Activated B cell treated with CpG ODN at 0.5 μM for 24 hours (primary cell): ENCODE data around the gene NEK9. TPM values are rescaled to one million over a fixed set of nuclear protein-coding genes. Genes with fewer than 3 reads are reported as not detected.
"Not testable (repeated sequence)": the region's sequence is repeated elsewhere in the genome, so short reads cannot be mapped to it uniquely, and the experiment has no call there.

ENCODE experiments used
- ATAC-seq: fragments of 200-7000 bp; cut with Tn5 transposase; one replicate; pipeline ENCODE4 v1.10.0; 2021; ENCODE audit warnings: low read depth, mild to moderate bottlenecking, moderate library complexity
- CTCF ChIA-PET: fragments of 350-600 bp; sonication (Branson Sonifier 250); formaldehyde crosslinking; loops from one replicate; lab custom pipeline; 2021; ENCODE audit warnings: antibody characterized with exemption; lab: Charles Lee
- POLR2A ChIA-PET: fragments of 350-600 bp; sonication (Branson Sonifier 250); formaldehyde crosslinking; loops from one replicate; lab custom pipeline; 2021; ENCODE audit warnings: antibody characterized with exemption; lab: Charles Lee
- DNase-seq: peaks from one replicate; pipeline ENCODE4 v3.0.0; 2022
- H3K27ac Mint-ChIP-seq: one replicate; pipeline ENCODE4 v1.8.0; 2020; ENCODE audit warnings: mixed read lengths
- H3K27me3 Mint-ChIP-seq: one replicate; pipeline ENCODE4 v1.8.0; 2021; ENCODE audit warnings: mixed read lengths
- H3K36me3 Mint-ChIP-seq: one replicate; pipeline ENCODE4 v1.8.0; 2021; ENCODE audit warnings: low read depth, mixed read lengths
- H3K4me1 Mint-ChIP-seq: one replicate; pipeline ENCODE4 v1.8.0; 2021; ENCODE audit warnings: mixed read lengths
- H3K4me3 Mint-ChIP-seq: one replicate; pipeline ENCODE4 v1.8.0; 2020; ENCODE audit warnings: mild to moderate bottlenecking, mixed read lengths
- H3K9me3 Mint-ChIP-seq: one replicate; pipeline ENCODE4 v1.8.0; 2020; ENCODE audit warnings: mixed read lengths
- CTCF ChIP-seq: fragments of 200-600 bp; IDR thresholded peaks from one replicate; pipeline ENCODE4 v1.8.0; 2022; ENCODE audit warnings: antibody characterized with exemption, mild to moderate bottlenecking
- intact Hi-C: fragments of 100-400 bp; cut with micrococcal nuclease; formaldehyde crosslinking; loops from one replicate; pipeline ENCODE4 v1.15.1; 2024
- total RNA-seq: library from RNA; stranded (reverse); gene quantifications from 2 replicates; pipeline ENCODE4 v1.2.3, GENCODE V29; 2022

The NEK9 gene
- total RNA-seq, 1 donor from 2014 or later, result 97.7 TPM

DNA sequence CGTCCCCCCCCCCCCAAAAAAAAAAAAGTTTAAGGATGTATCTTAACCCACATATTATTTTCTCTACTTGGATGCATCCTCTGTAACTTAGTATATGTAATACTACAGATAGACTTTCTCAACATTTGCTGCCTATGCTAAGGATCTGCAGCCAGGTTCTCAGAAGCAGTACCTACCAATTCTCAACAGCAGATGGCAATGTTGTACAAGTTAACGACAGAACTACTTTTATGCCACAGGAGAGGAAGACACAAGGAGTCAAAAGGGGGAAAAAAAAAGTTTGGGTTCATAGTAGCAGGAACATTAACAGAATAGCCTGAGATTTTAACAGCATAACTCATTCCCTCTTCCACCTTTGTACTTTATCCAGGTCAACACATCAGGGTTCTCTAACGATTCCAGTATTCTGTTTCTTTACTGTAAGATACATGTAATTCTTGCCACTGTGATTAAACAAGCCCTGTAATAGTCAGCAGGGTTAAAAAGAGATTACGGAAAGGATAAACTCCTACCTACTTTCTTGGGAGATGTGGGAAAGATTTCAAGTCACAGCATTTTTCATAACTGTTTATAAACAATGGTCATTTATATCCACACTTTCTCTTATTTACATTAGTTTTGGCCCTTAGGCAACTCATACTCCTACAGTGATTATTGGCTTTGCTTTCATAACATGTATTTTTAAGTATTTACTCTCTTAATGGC is 5.7 kb upstream of the NEK9 start:
- H3K4me3 Mint-ChIP-seq, result no peak overlapping the region

DNA sequence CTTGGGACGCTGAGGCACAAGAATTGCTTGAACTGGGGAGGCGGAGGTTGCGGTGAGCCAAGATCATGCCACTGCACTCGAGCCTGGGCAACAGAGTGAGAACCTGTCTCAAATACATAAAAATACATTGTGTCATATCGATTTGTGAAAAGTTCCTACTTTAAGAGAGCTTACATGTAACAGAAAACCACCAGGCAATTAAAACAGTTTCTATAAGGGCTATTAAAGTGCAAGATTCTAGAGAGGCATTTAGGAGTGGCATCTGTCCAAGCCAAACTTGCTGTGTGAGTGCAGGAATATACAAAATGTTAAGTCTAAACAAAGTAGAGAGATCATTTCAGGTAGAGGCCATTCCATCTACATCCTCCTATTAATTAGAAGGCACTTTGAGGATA is 1.7 kb upstream of the NEK9 start:
- no peak for TF ChIP-seq CTCF
- intact Hi-C loops, result no loop called here
- CTCF ChIA-PET, result interaction anchor here (1.0 to 5.1 kb wide), 2 partner anchors 167 to 175 kb away, joined by 4 to 60 read pairs; no protein-coding TSS in a partner anchor

More for the DNA sequence above, 5.7 kb upstream of the NEK9 start:
- DNase-seq (no peak), ATAC-seq (peak; percentile 87)
- CTCF ChIA-PET, result interaction anchor here (0.7 to 5.1 kb wide), 12 partner anchors 8 to 522 kb away, joined by 3 to 60 read pairs (median 6); no protein-coding TSS in a partner anchor
- Mint-ChIP-seq H3K27ac (no peak overlapping the region), H3K9me3 (no peaks in the 10 kb centered on the region), H3K27me3 (no peaks in the 10 kb centered on the region), H3K36me3 (peaks cover 46% of the 10 kb centered on the region), H3K4me1 (peaks cover 16% of the 10 kb centered on the region)
- peak; percentile 51 for TF ChIP-seq CTCF
- POLR2A ChIA-PET, result interaction anchor here (0.6 to 0.9 kb wide), 5 partner anchors 163 to 520 kb away, joined by 3 to 5 read pairs (median 4); no protein-coding TSS in a partner anchor
- intact Hi-C loops, result loop anchor here (1.0 to 5.0 kb wide), 9 partner anchors 126 to 850 kb away; partner anchors contain the start of genes FLVCR2 and TGFB3

GRCh38 chr14:75127903-75128595 is 1.2 kb upstream of the NEK9 start:
- no peaks in the 10 kb centered on the region for H3K9me3 Mint-ChIP-seq
- peak overlapping the region; percentile 69 for H3K27ac Mint-ChIP-seq
- ATAC-seq, result no peak
- H3K4me1 Mint-ChIP-seq, result peaks cover 43% of the 10 kb centered on the region
- no peak for DNase-seq
- H3K4me3 Mint-ChIP-seq, result peak overlapping the region; percentile 75
- CTCF ChIA-PET, result interaction anchor here (0.7 to 5.1 kb wide), 3 partner anchors 167 to 433 kb away, joined by 3 to 60 read pairs (median 4); no protein-coding TSS in a partner anchor
- intact Hi-C loops, result loop anchor here (1.0 to 2.0 kb wide), 4 partner anchors 48 to 533 kb away; partner anchors contain the start of genes ERG28, TMED10 and TTLL5
- no peaks in the 10 kb centered on the region for H3K27me3 Mint-ChIP-seq
- peaks cover 33% of the 10 kb centered on the region for H3K36me3 Mint-ChIP-seq
- POLR2A ChIA-PET, result interaction anchor here (0.6 to 3.4 kb wide), 8 partner anchors 9 to 394 kb away, joined by 3 to 23 read pairs (median 5); partner anchors contain the start of gene BATF
- TF ChIP-seq CTCF, result no peak

More for the DNA sequence above, 1.7 kb upstream of the NEK9 start:
- H3K4me3 Mint-ChIP-seq, result no peak overlapping the region
- no peaks in the 10 kb centered on the region for H3K9me3 Mint-ChIP-seq
- H3K4me1 Mint-ChIP-seq, result peaks cover 43% of the 10 kb centered on the region
- DNase-seq (no peak), ATAC-seq (no peak)
- H3K27me3 Mint-ChIP-seq, result no peaks in the 10 kb centered on the region
- POLR2A ChIA-PET, result interaction anchor here (1.2 to 3.4 kb wide), 4 partner anchors 9 to 394 kb away, joined by 5 to 23 read pairs (median 12); partner anchors contain the start of gene BATF
- H3K27ac Mint-ChIP-seq, result no peak overlapping the region
- H3K36me3 Mint-ChIP-seq, result peaks cover 37% of the 10 kb centered on the region

GRCh38 chr14:75127474-75127820 is 599 bp upstream of the NEK9 start:
- not testable (repeated sequence) for H3K27me3 Mint-ChIP-seq, DNase-seq, H3K9me3 Mint-ChIP-seq
- H3K36me3 Mint-ChIP-seq, result peaks cover 29% of the 10 kb centered on the region
- POLR2A ChIA-PET, result interaction anchor here (0.6 to 3.4 kb wide), 30 partner anchors 9 to 1921 kb away, joined by 3 to 23 read pairs (median 5); partner anchors contain the start of genes BATF, ERG28, TTLL5 and ZC2HC1C
- ATAC-seq, result peak; percentile 2
- peak overlapping the region; percentile 94 for H3K27ac Mint-ChIP-seq
- CTCF ChIA-PET, result interaction anchor here (0.6 to 5.1 kb wide), 4 partner anchors 167 to 433 kb away, joined by 3 to 60 read pairs (median 3); no protein-coding TSS in a partner anchor
- peaks cover 40% of the 10 kb centered on the region for H3K4me1 Mint-ChIP-seq
- H3K4me3 Mint-ChIP-seq, result peak overlapping the region; percentile 96
- intact Hi-C loops, result loop anchor here (1.0 to 2.0 kb wide), 4 partner anchors 49 to 533 kb away; partner anchors contain the start of genes ERG28, TMED10 and TTLL5

DNA sequence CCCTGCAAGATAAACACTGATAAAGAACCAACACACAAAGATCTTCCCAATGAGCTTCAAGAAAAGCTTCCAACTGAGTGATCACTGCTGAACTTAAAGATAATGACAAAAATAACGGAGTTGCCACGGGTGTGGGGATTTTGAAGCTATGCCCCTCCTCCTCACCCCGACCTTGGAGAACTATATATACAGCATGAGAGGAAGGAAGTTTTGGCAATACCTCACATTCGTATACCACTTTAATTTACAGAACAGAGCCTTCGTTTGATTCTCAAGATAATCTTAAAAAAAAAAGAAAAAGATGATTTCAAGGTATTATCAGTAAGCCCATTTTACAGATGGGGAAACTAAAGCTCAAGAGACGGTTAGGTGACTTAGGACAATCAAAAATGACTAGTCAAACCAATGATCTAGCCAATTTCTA is 715 bp downstream of the NEK9 start:
- Mint-ChIP-seq H3K4me3 (peak overlapping the region; percentile 96), H3K27me3 (no peaks in the 10 kb centered on the region), H3K9me3 (no peaks in the 10 kb centered on the region), H3K4me1 (peaks cover 38% of the 10 kb centered on the region), H3K36me3 (peaks cover 32% of the 10 kb centered on the region), H3K27ac (peak overlapping the region; percentile 94)
- POLR2A ChIA-PET, result interaction anchor here (0.6 to 3.4 kb wide), 28 partner anchors 9 to 874 kb away, joined by 3 to 23 read pairs (median 4); partner anchors contain the start of genes ACYP1, ERG28, FLVCR2 and TTLL5
- no peak for ATAC-seq
- no peak for DNase-seq
- TF ChIP-seq CTCF, result no peak
- intact Hi-C loops, result loop anchor here (2.0 kb wide), 1 partner anchor 535 kb away; the partner anchor contains the start of genes ERG28 and TTLL5
- CTCF ChIA-PET, result interaction anchor here (0.7 to 1.3 kb wide), 2 partner anchors 176 to 265 kb away, joined by 3 to 7 read pairs; no protein-coding TSS in a partner anchor
